WI38 (cell line): Measurements from ENCODE around the gene CAPZB.

Experiments used
- H3K4me3 ChIP-seq: 2 replicates; pipeline ENCODE4 v1.5.1; 2011; ENCODE audit warnings: low read depth, mild to moderate bottlenecking, control low read depth, low read length
- TF ChIP-seq, protein P1 (sequence below): IDR thresholded peaks from 2 replicates; pipeline ENCODE4 v1.5.1; 2012; ENCODE audit warnings: low read depth, mild to moderate bottlenecking, control low read depth, low read length

The CAPZB gene

GRCh38 chr1:19406680-19407079 is 78.7 kb downstream of the CAPZB start:
- H3K4me3 ChIP-seq = no peak overlapping the region
- TF ChIP-seq, protein P1, sequence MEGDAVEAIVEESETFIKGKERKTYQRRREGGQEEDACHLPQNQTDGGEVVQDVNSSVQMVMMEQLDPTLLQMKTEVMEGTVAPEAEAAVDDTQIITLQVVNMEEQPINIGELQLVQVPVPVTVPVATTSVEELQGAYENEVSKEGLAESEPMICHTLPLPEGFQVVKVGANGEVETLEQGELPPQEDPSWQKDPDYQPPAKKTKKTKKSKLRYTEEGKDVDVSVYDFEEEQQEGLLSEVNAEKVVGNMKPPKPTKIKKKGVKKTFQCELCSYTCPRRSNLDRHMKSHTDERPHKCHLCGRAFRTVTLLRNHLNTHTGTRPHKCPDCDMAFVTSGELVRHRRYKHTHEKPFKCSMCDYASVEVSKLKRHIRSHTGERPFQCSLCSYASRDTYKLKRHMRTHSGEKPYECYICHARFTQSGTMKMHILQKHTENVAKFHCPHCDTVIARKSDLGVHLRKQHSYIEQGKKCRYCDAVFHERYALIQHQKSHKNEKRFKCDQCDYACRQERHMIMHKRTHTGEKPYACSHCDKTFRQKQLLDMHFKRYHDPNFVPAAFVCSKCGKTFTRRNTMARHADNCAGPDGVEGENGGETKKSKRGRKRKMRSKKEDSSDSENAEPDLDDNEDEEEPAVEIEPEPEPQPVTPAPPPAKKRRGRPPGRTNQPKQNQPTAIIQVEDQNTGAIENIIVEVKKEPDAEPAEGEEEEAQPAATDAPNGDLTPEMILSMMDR = no peak

DNA sequence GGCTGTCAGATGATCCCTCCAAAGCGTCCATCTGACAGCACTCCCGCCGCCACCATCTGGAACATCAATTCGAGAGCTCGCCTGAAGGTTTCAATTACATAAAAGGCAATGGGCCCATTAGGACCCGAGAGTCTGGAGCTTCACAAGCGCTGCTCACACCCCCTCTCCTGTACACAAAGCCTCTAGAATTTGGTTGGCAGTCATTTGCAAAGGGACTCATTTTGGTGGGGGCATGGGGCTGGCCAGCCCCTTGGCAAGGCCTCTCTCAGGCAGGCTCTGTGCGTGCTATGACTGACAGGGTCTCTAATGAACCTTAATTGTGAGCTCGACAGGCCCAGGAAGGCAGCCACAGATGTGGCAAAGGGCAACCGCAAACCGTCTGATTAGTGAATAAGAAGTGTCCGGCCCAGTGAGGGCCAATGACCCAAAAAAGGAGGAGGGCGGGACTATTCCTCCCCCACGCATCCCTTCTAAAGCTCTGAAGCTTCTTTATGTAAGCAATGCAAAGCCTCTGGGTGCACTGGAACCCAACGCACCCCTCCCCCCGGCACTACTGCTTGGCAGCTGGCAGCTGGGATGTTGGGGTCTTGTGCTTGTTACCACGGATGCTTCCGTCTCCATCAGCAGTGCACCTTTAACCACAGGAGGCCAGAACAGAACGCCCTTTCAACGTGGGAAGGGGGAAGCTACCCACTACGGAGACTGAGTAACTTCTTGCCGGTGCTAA is 79.4 kb downstream of the CAPZB start:
- TF ChIP-seq, protein P1 = no peak
- no peak overlapping the region for H3K4me3 ChIP-seq

DNA sequence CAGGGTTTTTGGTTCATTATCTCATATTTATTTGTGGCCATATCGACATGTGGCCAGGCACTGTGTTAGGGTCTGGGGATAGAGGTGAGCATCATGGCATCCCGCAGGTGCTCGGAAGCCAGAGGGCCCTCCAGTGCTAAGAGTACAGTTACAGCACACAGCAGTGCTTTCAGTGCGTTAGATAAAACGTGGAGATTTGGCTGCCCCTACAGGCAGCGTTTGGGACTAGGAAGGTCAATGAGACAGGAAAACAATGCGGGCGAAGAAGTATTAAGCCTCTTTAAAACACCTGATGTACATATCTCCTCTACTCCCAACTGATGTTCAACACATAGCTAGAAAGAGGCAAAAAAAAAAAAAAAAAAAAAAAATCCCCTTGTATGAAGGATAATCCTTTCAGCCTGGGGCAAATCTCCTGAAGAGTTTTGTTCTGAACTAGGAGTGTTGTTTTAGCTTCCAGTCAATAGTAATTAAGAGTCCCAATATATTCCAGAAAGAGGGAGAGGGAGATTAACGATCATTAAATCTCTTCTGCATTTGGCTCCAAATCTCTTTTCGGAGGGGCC is 80.1 kb downstream of the CAPZB start:
- TF ChIP-seq, protein P1 = no peak
- no peak overlapping the region for H3K4me3 ChIP-seq

GRCh38 chr1:19404748-19405147 is 80.6 kb downstream of the CAPZB start:
- no peak overlapping the region for H3K4me3 ChIP-seq

GRCh38 chr1:19403256-19403655 is 82.1 kb downstream of the CAPZB start:
- TF ChIP-seq, protein P1 = no peak

More at GRCh38 chr1:19404748-19405147, 80.6 kb downstream of the CAPZB start:
- TF ChIP-seq, protein P1 = no peak

GRCh38 chr1:19402031-19402813 is 83.1 kb downstream of the CAPZB start:
- TF ChIP-seq, protein P1 = no peak
- H3K4me3 ChIP-seq = no peak overlapping the region

More at GRCh38 chr1:19403256-19403655, 82.1 kb downstream of the CAPZB start:
- H3K4me3 ChIP-seq = no peak overlapping the region

DNA sequence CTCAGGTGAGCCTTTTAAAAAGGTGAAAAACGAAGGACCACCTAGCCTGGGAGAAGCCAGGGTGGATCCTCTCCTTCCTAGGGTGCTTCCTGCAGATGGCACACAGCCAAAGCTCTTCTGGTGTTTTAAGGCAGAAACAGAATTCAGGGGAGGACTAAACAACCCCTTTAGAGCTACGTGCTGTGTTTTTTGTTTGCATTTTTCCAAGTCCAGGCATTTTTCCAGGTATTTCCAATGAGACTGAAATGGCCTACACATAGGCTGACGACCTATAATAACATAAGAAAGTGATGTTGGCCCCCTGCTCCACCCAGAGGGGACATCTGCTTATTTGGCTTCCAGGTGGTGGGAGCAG is 83.8 kb downstream of the CAPZB start:
- H3K4me3 ChIP-seq = no peak overlapping the region
- TF ChIP-seq, protein P1 = no peak
